HUES6 (cell line): ENCODE data around the gene TRPM8.

Experiments used
- H3K27ac ChIP-seq: 2 replicates; pipeline ENCODE4 v1.7.0; 2013; ENCODE audit warnings: low read depth, mild to moderate bottlenecking, low read length, inconsistent platforms
- H3K27me3 ChIP-seq: 2 replicates; pipeline ENCODE4 v1.6.1; 2013; ENCODE audit warnings: low read length; ENCODE audit not compliant: control insufficient read depth, insufficient read depth
- H3K36me3 ChIP-seq: 2 replicates; pipeline ENCODE4 v1.6.1; 2013; ENCODE audit warnings: low read length; ENCODE audit not compliant: control insufficient read depth, insufficient read depth
- H3K4me1 ChIP-seq: 2 replicates; pipeline ENCODE4 v1.6.1; 2013; ENCODE audit warnings: low read length; ENCODE audit not compliant: control insufficient read depth, insufficient read depth
- H3K4me3 ChIP-seq: 2 replicates; pipeline ENCODE4 v1.5.1; 2013; ENCODE audit warnings: low read depth, low read length
- H3K9ac ChIP-seq: one replicate; pipeline ENCODE4 v1.6.1; 2013; ENCODE audit warnings: mild to moderate bottlenecking, low read length
- H3K9me3 ChIP-seq: 2 replicates; pipeline ENCODE4 v1.6.1; 2013; ENCODE audit warnings: low read depth, low read length; ENCODE audit not compliant: control insufficient read depth, insufficient read depth

TRPM8 gene

GRCh38 chr2:233973786-233974185 is 56.6 kb downstream of the TRPM8 start:
- no peak overlapping the region for H3K27ac ChIP-seq
- H3K9me3 ChIP-seq: peaks cover 6% of the 10 kb centered on the region; the same call in 1 of the 2 replicates
- H3K36me3 ChIP-seq: no peaks in the 10 kb centered on the region
- no peak overlapping the region for H3K4me3 ChIP-seq
- peaks cover 10% of the 10 kb centered on the region; the same call in 1 of the 2 replicates for H3K4me1 ChIP-seq
- no peak overlapping the region for H3K9ac ChIP-seq
- H3K27me3 ChIP-seq: no peaks in the 10 kb centered on the region

GRCh38 chr2:233974530-233975071 is 57.4 kb downstream of the TRPM8 start:
- H3K4me1 ChIP-seq: peaks cover 10% of the 10 kb centered on the region; the same call in 1 of the 2 replicates
- no peak overlapping the region for H3K4me3 ChIP-seq
- no peak overlapping the region for H3K9ac ChIP-seq
- H3K9me3 ChIP-seq: peaks cover 6% of the 10 kb centered on the region; the same call in 1 of the 2 replicates
- H3K27me3 ChIP-seq: no peaks in the 10 kb centered on the region
- H3K36me3 ChIP-seq: no peaks in the 10 kb centered on the region
- no peak overlapping the region for H3K27ac ChIP-seq

GRCh38 chr2:233976087-233976486 is 58.9 kb downstream of the TRPM8 start:
- Histone ChIP-seq H3K9ac (no peak overlapping the region), H3K4me1 (peaks cover 10% of the 10 kb centered on the region; the same call in 1 of the 2 replicates), H3K36me3 (no peaks in the 10 kb centered on the region), H3K4me3 (no peak overlapping the region), H3K27ac (no peak overlapping the region), H3K27me3 (no peaks in the 10 kb centered on the region), H3K9me3 (peaks cover 6% of the 10 kb centered on the region; the same call in 1 of the 2 replicates)

- Histone ChIP-seq H3K9me3 (peaks cover 6% of the 10 kb centered on the region; the same call in 1 of the 2 replicates), H3K27ac (no peak overlapping the region), H3K4me3 (no peak overlapping the region), H3K4me1 (peaks cover 10% of the 10 kb centered on the region; the same call in 1 of the 2 replicates), H3K9ac (no peak overlapping the region), H3K36me3 (no peaks in the 10 kb centered on the region), H3K27me3 (no peaks in the 10 kb centered on the region)
These were observed 59.6 kb downstream of the TRPM8 start for GRCh38 chr2:233976690-233977294.

GRCh38 chr2:233977296-233977837 is 60.2 kb downstream of the TRPM8 start:
- Histone ChIP-seq H3K4me3 (no peak overlapping the region), H3K9me3 (peaks cover 4% of the 10 kb centered on the region; the same call in 1 of the 2 replicates), H3K36me3 (no peaks in the 10 kb centered on the region), H3K9ac (no peak overlapping the region), H3K27me3 (no peaks in the 10 kb centered on the region), H3K4me1 (peaks cover 10% of the 10 kb centered on the region; the same call in 1 of the 2 replicates), H3K27ac (no peak overlapping the region)

- no peak overlapping the region for H3K4me3 ChIP-seq
- no peaks in the 10 kb centered on the region; the same call in 1 of the 2 replicates for H3K4me1 ChIP-seq
- no peaks in the 10 kb centered on the region for H3K27me3 ChIP-seq
- H3K9me3 ChIP-seq: 0 out of 2 replicates have a peak, but pooled peaks cover 4% of the 10 kb centered on the region
- H3K36me3 ChIP-seq: no peaks in the 10 kb centered on the region
- no peak overlapping the region for H3K9ac ChIP-seq
- no peak overlapping the region for H3K27ac ChIP-seq
These were observed 62.6 kb downstream of the TRPM8 start for GRCh38 chr2:233979748-233980147.

- no peak overlapping the region for H3K27ac ChIP-seq
- no peak overlapping the region for H3K9ac ChIP-seq
- no peak overlapping the region for H3K4me3 ChIP-seq
- H3K9me3 ChIP-seq: peaks cover 4% of the 10 kb centered on the region; the same call in 1 of the 2 replicates
- H3K36me3 ChIP-seq: no peaks in the 10 kb centered on the region
- H3K27me3 ChIP-seq: no peaks in the 10 kb centered on the region
- H3K4me1 ChIP-seq: no peaks in the 10 kb centered on the region
These were observed 63.9 kb downstream of the TRPM8 start for GRCh38 chr2:233980955-233981561.

- peaks cover 4% of the 10 kb centered on the region; the same call in 1 of the 2 replicates for H3K9me3 ChIP-seq
- H3K27ac ChIP-seq: no peak overlapping the region
- H3K4me1 ChIP-seq: no peaks in the 10 kb centered on the region
- H3K4me3 ChIP-seq: no peak overlapping the region
- no peaks in the 10 kb centered on the region for H3K27me3 ChIP-seq
- no peaks in the 10 kb centered on the region for H3K36me3 ChIP-seq
- no peak overlapping the region for H3K9ac ChIP-seq
These were observed 64.6 kb downstream of the TRPM8 start for GRCh38 chr2:233981574-233982420.

- Histone ChIP-seq H3K4me3 (no peak overlapping the region), H3K27ac (no peak overlapping the region), H3K9ac (no peak overlapping the region), H3K4me1 (no peaks in the 10 kb centered on the region), H3K36me3 (no peaks in the 10 kb centered on the region), H3K27me3 (no peaks in the 10 kb centered on the region), H3K9me3 (peaks cover 4% of the 10 kb centered on the region; the same call in 1 of the 2 replicates)
These were observed 65.4 kb downstream of the TRPM8 start for GRCh38 chr2:233982421-233983121.

GRCh38 chr2:233983445-233983844 is 66.3 kb downstream of the TRPM8 start:
- peaks cover 4% of the 10 kb centered on the region; the same call in 1 of the 2 replicates for H3K9me3 ChIP-seq
- no peak overlapping the region for H3K27ac ChIP-seq
- H3K4me3 ChIP-seq: no peak overlapping the region
- no peaks in the 10 kb centered on the region for H3K36me3 ChIP-seq
- H3K4me1 ChIP-seq: no peaks in the 10 kb centered on the region
- no peaks in the 10 kb centered on the region for H3K27me3 ChIP-seq
- no peak overlapping the region for H3K9ac ChIP-seq
